ENCODE results near the gene ACTN1.

The ACTN1 gene

GRCh38 chr14:68942296-68943035 is 36.6 kb downstream of the ACTN1 start:
- TF ChIP-seq, protein P1, sequence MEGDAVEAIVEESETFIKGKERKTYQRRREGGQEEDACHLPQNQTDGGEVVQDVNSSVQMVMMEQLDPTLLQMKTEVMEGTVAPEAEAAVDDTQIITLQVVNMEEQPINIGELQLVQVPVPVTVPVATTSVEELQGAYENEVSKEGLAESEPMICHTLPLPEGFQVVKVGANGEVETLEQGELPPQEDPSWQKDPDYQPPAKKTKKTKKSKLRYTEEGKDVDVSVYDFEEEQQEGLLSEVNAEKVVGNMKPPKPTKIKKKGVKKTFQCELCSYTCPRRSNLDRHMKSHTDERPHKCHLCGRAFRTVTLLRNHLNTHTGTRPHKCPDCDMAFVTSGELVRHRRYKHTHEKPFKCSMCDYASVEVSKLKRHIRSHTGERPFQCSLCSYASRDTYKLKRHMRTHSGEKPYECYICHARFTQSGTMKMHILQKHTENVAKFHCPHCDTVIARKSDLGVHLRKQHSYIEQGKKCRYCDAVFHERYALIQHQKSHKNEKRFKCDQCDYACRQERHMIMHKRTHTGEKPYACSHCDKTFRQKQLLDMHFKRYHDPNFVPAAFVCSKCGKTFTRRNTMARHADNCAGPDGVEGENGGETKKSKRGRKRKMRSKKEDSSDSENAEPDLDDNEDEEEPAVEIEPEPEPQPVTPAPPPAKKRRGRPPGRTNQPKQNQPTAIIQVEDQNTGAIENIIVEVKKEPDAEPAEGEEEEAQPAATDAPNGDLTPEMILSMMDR (conservative IDR thresholded peaks at IDR 0.05; ENCODE audit: low read depth, low read length) = no peak
- DNase-seq (ENCODE audit: low read depth) = no peak
- no peak overlapping the region for H3K4me3 ChIP-seq (ENCODE audit: low read depth, low read length)

GRCh38 chr14:68941820-68942219 is 37.3 kb downstream of the ACTN1 start:
- TF ChIP-seq, protein P1 (conservative IDR thresholded peaks at IDR 0.05; ENCODE audit: low read depth, low read length) = peak; percentile 76
- H3K4me3 ChIP-seq (ENCODE audit: low read depth, low read length) = no peak overlapping the region
- peak; percentile 97 for DNase-seq (ENCODE audit: low read depth)

GRCh38 chr14:68940614-68941185 is 38.4 kb downstream of the ACTN1 start:
- no peak for DNase-seq (ENCODE audit: low read depth)
- no peak overlapping the region for H3K4me3 ChIP-seq (ENCODE audit: low read depth, low read length)
- TF ChIP-seq, protein P1 (conservative IDR thresholded peaks at IDR 0.05; ENCODE audit: low read depth, low read length) = no peak

DNA sequence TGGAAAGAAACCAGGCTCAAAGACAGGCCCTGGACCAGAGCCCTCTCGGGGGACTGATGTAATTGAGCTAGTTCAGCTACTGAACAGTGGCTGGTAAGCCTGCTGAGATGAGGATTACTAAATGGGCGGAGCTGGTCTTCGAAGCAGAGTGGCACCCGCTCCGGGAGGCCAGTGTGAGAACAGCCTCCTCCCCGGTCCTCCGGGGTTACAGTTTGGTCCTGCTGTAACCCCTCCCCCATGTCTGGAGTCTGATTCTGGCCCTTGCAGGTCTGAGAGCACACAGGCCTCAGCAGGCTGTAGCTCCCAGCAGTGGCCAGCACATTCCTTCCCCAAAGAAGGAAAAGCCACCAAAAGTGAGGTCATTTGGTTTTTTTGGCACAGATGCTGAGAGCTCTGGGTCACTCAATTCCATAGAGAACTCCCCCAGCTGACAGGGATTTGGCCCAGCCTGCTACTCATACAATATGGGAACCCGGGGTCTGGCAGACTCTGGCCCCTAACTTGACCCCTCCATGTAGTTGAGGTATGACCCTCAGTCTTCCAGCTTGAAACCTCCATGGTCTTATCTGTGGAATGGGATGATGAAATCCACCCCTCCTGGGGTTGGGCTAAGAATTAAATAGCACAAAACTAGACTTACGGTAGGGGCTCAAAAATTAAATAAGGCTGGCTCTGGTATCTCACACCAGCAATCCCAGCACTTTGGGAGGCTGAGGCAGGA is 39.0 kb downstream of the ACTN1 start:
- no peak overlapping the region for H3K4me3 ChIP-seq (ENCODE audit: low read depth, low read length)
- peak; percentile 99 for DNase-seq (ENCODE audit: low read depth)
- TF ChIP-seq, protein P1 (conservative IDR thresholded peaks at IDR 0.05; ENCODE audit: low read depth, low read length) = no peak

- no peak for DNase-seq (ENCODE audit: low read depth)
- H3K4me3 ChIP-seq (ENCODE audit: low read depth, low read length) = no peak overlapping the region
- TF ChIP-seq, protein P1 (conservative IDR thresholded peaks at IDR 0.05; ENCODE audit: low read depth, low read length) = no peak
Observed at GRCh38 chr14:68939181-68939892, 39.8 kb downstream of the ACTN1 start.

DNA sequence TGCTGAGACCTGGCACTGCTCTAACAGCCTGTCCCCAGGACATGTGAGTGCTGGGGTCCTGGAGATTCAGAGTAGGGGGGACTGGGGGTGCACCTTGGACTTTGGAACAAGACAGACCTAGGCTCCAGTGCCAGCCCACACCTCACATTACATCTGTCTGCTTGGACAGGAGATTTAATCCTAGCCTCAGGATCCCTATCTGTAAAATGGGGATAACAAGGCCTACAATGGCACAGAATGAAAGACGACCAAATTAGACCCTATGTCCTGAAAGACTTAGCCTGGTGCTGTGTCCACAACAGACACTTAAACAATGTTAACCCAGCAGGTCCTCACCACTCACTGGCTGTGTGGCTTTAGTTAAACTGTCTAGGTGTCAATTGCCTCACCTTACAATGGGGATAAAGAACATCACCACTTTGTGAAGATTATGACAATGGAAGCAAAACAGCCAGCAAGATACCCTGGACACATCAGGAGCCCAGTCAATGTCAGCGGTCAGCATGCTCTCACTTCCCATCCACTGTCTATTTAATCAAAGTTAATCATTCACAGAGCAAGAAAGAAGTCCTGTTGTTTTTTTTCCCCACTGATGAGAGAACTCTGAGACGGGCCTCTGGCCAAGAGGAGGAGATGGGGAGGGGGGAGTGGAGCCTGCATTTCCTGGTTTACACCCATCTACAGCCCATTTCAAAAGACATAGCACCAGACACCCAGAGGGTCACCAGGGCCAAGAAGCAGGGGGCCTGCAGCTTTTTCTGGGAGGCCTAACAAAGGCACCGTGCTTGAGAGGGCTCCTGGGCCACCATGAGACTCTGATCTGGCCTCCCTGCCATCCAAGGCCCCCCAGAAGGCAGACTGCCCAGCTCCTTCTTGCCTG is 40.6 kb downstream of the ACTN1 start:
- no peak overlapping the region for H3K4me3 ChIP-seq (ENCODE audit: low read depth, low read length)
- DNase-seq (ENCODE audit: low read depth) = peak; percentile 59
- TF ChIP-seq, protein P1 (conservative IDR thresholded peaks at IDR 0.05; ENCODE audit: low read depth, low read length) = no peak

Measured in choroid plexus epithelial cell (primary cell).